OCI-LY7 (cell line): ENCODE measurements around the gene BAHCC1. TPM values are rescaled to one million over a fixed set of nuclear protein-coding genes. Genes with fewer than 3 reads are reported as not detected.

Experiments
- BruUV-seq: library from RNA; stranded (reverse); fragments of 400-500 nt; replicated peaks from 2 replicates; lab custom pipeline; 2021; lab: Mats Ljungman, UMichigan
- CTCF ChIA-PET: fragments of 300-600 bp; sonication (Branson Sonifier 250); formaldehyde crosslinking; loops from one replicate; lab custom pipeline; 2022; ENCODE audit warnings: antibody characterized with exemption; ENCODE audit not compliant: unreplicated experiment; lab: Charles Lee
- POLR2A ChIA-PET: fragments of 300-600 bp; sonication (Branson Sonifier 250); formaldehyde crosslinking; loops from one replicate; lab custom pipeline; 2022; ENCODE audit warnings: antibody characterized with exemption; lab: Charles Lee
- DNase-seq: peaks from one replicate; pipeline ENCODE4 v3.0.0-alpha.2; 2015; ENCODE audit warnings: low spot score
- H2AFZ ChIP-seq: fragments of 200-600 bp; sonication (generic), shearing (Covaris generic); 2 replicates; pipeline ENCODE4 v1.6.1; 2014; ENCODE audit warnings: mild to moderate bottlenecking, antibody characterized with exemption, low read length, moderate library complexity
- H3K27ac ChIP-seq: fragments of 200-600 bp; sonication (generic); 2 replicates; pipeline ENCODE4 v1.5.1; 2014; ENCODE audit warnings: mixed run types, low read depth, mild to moderate bottlenecking, moderate library complexity, low read length, inconsistent platforms; ENCODE audit not compliant: poor library complexity, severe bottlenecking
- H3K36me3 ChIP-seq: fragments of 200-600 bp; sonication (generic); 2 replicates; pipeline ENCODE4 v1.6.1; 2014; ENCODE audit warnings: mild to moderate bottlenecking, antibody characterized with exemption, low read length, moderate library complexity, mixed read lengths; ENCODE audit not compliant: insufficient read depth
- H3K4me1 ChIP-seq: fragments of 200-600 bp; sonication (generic); 2 replicates; pipeline ENCODE4 v1.5.1; 2014; ENCODE audit warnings: mild to moderate bottlenecking, low read length; ENCODE audit not compliant: insufficient read depth, poor library complexity, severe bottlenecking
- H3K4me2 ChIP-seq: fragments of 200-600 bp; sonication (generic); 2 replicates; pipeline ENCODE4 v1.6.1; 2014; ENCODE audit warnings: mild to moderate bottlenecking, low read length
- H3K4me3 ChIP-seq: fragments of 200-600 bp; sonication (generic); 2 replicates; pipeline ENCODE4 v1.5.1; 2014; ENCODE audit warnings: mild to moderate bottlenecking, low read depth, low read length; ENCODE audit not compliant: poor library complexity, severe bottlenecking
- H3K79me2 ChIP-seq: fragments of 200-600 bp; sonication (generic); 2 replicates; pipeline ENCODE4 v1.6.1; 2016; ENCODE audit warnings: low read depth, mild to moderate bottlenecking, low read length, moderate library complexity, mixed read lengths; ENCODE audit not compliant: insufficient read depth
- H3K9me2 ChIP-seq: fragments of 200-600 bp; sonication (generic); 2 replicates; pipeline ENCODE4 v1.6.1; 2016; ENCODE audit warnings: mild to moderate bottlenecking, low read length, mixed read lengths; ENCODE audit not compliant: insufficient read depth
- H3K9me3 ChIP-seq: fragments of 200-600 bp; sonication (generic); 2 replicates; pipeline ENCODE4 v1.6.1; 2014; ENCODE audit warnings: mild to moderate bottlenecking, mixed run types, low read length, mixed read lengths
- H4K20me1 ChIP-seq: fragments of 200-600 bp; sonication (generic); 2 replicates; pipeline ENCODE4 v1.6.1; 2014; ENCODE audit warnings: mild to moderate bottlenecking, antibody characterized with exemption, low read length, moderate library complexity, mixed read lengths; ENCODE audit not compliant: insufficient read depth
- CTCF ChIP-seq: fragments of 200-600 bp; sonication (generic); conservative IDR thresholded peaks from 2 replicates; pipeline ENCODE4 v1.5.1; 2014; ENCODE audit warnings: mild to moderate bottlenecking, antibody characterized with exemption, low read length, moderate library complexity, mixed read lengths
- EZH2phosphoT487 ChIP-seq: fragments of 200-600 bp; sonication (generic); IDR thresholded peaks from 2 replicates; pipeline ENCODE4 v1.6.1; 2018; ENCODE audit warnings: low read depth, borderline replicate concordance, mild to moderate bottlenecking, mixed run types, antibody characterized with exemption, low read length, moderate library complexity, mixed read lengths
- intact Hi-C: fragments of 100-400 bp; cut with micrococcal nuclease; formaldehyde crosslinking; loops from one replicate; pipeline ENCODE4 v1.10.0; 2022; ENCODE audit not compliant: unreplicated experiment
- total RNA-seq, 2 experiments: library from RNA; depleted of rRNA in 1 of 2; stranded (reverse); fragments of >200 nt in 1 of 2; shearing (Covaris generic) in 1 of 2; gene quantifications; 2 replicates each; pipeline ENCODE4 v1.2.3, GENCODE V29; 2014 to 2022

Gene BAHCC1
- total RNA-seq, 2 experiments from 2014 or later: 5.2 to 5.5 TPM

GRCh38 chr17:81456798-81457197 is 61.5 kb downstream of the BAHCC1 start:
- ChIA-PET POLR2A (no interaction called here), CTCF (no interaction called here)
- Histone ChIP-seq H2AFZ (no peak overlapping the region), H3K9me2 (no peaks in the 10 kb centered on the region), H3K36me3 (no peaks in the 10 kb centered on the region), H3K4me1 (peaks cover 38% of the 10 kb centered on the region), H4K20me1 (no peaks in the 10 kb centered on the region), H3K4me3 (no peak overlapping the region), H3K4me2 (peak overlapping the region; percentile 16; the same call in 1 of the 2 replicates), H3K79me2 (no peaks in the 10 kb centered on the region), H3K27ac (no peak overlapping the region), H3K9me3 (no peaks in the 10 kb centered on the region)
- TF ChIP-seq EZH2phosphoT487: no peak
- no peak for TF ChIP-seq CTCF
- intact Hi-C loops: no loop called here
- no TSS peak for BruUV-seq
- peak; percentile 42 for DNase-seq

- TF ChIP-seq CTCF (no peak), EZH2phosphoT487 (no peak)
- no peaks in the 10 kb centered on the region for H4K20me1 ChIP-seq
- no peaks in the 10 kb centered on the region for H3K9me2 ChIP-seq
- no peaks in the 10 kb centered on the region for H3K9me3 ChIP-seq
- intact Hi-C loops: no loop called here
- H3K79me2 ChIP-seq: no peaks in the 10 kb centered on the region
- BruUV-seq: no TSS peak
- peak; percentile 17 for DNase-seq
- H2AFZ ChIP-seq: no peak overlapping the region
- no peak overlapping the region for H3K4me2 ChIP-seq
- no peak overlapping the region for H3K27ac ChIP-seq
- H3K36me3 ChIP-seq: no peaks in the 10 kb centered on the region
- no peak overlapping the region for H3K4me3 ChIP-seq
- peaks cover 38% of the 10 kb centered on the region for H3K4me1 ChIP-seq
- ChIA-PET CTCF (no interaction called here), POLR2A (no interaction called here)
These were observed 62.1 kb downstream of the BAHCC1 start for GRCh38 chr17:81457401-81457800.

GRCh38 chr17:81457917-81458555 is 62.8 kb downstream of the BAHCC1 start:
- Histone ChIP-seq H3K9me3 (no peaks in the 10 kb centered on the region), H3K79me2 (no peaks in the 10 kb centered on the region), H3K36me3 (no peaks in the 10 kb centered on the region), H4K20me1 (no peaks in the 10 kb centered on the region), H3K4me2 (no peak overlapping the region), H2AFZ (no peak overlapping the region), H3K4me1 (peaks cover 32% of the 10 kb centered on the region), H3K4me3 (no peak overlapping the region), H3K27ac (no peak overlapping the region), H3K9me2 (no peaks in the 10 kb centered on the region)
- no TSS peak for BruUV-seq
- no peak for DNase-seq
- ChIA-PET POLR2A (interaction anchor here (0.6 kb wide), 1 partner anchor 84 kb away, joined by 4 read pairs; no protein-coding TSS in a partner anchor), CTCF (no interaction called here)
- TF ChIP-seq EZH2phosphoT487 (no peak), CTCF (no peak)
- intact Hi-C loops: no loop called here
